ENCODE data around the gene PLSCR2.
"Not testable (repeated sequence)": the region's sequence is repeated elsewhere in the genome, so short reads cannot be mapped to it uniquely, and the experiment has no call there.

PLSCR2 gene

DNA sequence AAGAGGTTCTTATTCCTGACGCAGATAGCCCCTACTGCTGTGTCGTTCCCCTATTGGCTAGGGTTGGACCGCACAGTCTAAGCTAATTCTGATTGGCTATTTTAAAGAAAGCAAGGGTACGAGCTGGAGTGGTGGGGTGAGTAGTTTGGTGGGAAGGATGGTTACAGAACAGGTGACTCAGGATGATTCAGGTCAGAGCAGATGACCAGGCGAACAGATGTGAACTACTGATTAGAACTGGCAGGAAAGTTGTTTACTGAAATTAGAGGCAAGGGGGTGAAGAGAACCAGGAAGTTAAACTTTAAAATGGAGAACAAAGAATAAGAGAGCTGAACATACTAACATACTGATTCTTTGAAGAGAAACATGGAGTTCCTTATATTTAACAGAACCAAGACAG is 56.6 kb downstream of the PLSCR2 start:
- not testable (repeated sequence) for DNase-seq

DNA sequence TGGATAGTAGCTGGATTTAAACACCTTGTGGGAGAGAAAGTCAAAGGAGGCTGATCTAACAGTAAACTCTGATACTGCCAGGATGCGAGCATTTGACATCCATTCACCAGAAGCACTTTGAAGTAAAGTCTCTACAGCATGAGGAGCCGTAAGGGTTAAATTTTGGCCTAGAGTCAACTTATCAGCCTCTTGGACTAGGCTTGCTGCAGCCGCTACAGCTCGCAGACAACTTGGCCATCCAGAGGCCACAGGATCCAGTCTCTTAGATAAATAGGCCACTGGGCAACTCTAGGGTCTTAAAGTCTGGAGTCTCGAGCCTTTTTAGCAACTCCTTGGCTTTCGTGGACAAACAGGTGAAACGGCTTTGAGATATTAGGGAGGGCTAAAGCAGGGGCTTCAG is 61.4 kb downstream of the PLSCR2 start:
- no peak for DNase-seq

DNA sequence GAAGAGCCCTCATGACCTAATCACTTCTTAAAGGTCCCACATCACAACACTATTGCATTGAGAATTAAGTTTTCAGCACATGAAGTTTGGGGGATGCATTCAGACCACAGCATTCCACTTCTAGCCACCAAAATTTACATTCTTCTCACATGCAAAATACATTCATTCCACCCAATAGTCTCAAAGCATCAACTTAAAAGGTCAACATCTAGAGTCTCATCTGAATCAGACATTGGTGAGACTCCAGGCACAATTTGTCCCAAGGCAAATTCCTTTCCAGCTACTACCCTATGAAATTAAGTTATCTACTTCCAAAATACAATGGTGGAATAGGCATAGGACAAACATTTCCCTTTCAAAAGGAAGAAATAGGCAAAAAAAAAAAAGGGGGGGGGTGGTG is 64.9 kb downstream of the PLSCR2 start:
- DNase-seq: no peak

DNA sequence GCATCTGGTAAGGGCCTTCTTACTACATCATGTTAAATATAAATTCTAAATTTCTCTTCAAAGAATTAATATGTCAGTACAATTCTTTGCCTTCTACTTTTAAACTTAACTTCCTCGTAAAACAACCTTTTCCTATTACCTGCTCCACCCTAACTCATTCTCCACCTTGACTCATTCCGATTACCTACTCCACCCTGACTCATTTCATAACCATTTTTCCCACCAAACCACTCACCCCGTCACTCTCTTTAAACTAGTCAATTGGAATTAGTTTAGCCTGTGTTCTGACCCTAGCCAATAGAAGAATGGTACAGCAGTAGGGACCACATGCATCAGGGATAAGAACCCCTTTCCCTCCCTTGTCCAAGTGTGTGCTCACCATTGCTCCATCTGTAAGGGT is 65.6 kb downstream of the PLSCR2 start:
- DNase-seq: no peak

DNA sequence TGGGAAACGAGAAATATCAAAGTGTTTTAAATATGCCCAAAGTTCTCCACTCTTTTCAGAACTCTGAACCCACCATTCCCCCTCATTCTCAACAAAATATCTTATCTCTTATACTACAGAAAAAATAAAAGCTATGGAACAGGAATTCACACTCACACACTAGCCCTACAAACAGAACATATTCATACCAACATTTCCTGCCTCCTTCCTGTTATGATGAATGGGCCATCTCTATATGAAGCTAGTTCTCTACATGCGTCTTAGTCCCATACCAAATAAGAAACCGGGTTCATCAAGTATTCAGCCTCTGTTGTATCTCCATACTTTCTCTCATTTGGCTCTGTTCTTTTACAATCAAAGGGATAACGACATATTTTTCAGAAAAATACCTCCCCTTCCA is 72.6 kb downstream of the PLSCR2 start:
- no peak for DNase-seq

DNA sequence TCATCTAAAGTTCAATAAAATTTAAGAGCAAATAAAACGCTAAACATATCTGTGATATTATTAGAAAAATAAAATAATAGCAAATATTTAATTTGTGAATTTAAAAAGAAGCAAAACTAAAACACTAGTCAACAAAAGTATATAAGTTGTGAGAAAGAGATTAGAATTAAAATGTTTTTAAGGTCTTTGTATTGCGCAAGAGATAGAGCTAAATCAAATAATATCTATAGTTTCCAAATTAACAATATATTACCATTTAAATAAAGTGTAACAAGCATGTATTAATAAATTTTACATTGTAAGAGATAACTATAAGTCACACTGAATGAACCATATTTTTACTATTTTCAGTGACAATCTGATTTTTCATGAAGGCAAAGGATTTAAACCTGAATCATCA is 74.2 kb downstream of the PLSCR2 start:
- no peak for DNase-seq

DNA sequence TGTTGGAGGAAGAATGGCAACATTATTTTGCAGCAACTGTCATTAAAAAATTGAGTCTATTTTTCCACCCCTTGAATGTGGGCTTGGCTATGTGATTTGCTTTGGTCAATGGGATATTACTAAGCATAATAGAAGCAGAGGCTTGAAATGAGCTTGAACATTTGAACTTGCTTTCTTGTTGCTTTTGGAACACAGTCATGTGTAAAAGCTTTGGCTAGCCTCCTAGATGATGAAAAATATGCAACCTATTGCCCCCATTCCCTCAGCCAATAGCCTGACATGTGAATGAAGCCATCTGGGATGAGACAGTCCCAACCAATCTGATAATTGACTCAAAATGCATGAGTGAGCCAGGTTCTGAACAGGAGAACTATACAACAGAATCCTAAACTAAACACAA is 78.4 kb downstream of the PLSCR2 start:
- no peak for DNase-seq

DNA sequence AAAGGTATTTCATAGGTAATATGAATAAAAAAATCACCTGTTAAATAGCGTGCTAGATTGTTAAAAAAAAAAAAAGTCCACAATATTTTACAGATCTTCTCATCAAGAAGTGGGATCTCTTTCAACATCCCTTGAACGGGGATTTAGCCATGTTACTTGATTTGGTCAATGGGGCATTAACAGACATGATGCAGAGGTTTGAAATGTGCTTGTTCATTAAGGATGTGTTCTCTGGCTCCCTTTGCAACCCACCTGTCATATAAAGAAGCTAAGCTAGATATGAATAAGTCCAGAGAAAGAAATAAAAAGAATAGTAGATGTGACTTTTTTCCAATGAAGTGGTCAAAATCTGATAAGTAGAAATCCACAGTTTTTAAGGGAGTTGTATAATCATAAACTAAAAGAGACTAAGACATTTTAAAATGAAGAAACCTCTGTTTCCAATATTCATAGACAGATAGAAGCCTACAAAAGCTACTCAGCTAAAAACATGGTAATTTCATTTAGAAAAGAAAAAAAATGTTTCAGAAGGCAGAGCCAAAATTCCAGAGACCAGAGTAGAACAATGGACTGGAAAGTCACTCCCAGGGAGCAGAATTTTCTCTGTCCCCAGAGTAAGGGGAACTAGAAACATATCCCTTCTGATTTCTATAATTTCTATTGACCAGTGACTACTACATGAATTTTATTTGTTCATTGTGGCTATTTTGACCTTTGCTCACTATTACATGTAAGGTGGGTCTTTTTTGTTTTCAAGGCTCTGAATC is 79.2 kb downstream of the PLSCR2 start:
- no peak for DNase-seq

DNA sequence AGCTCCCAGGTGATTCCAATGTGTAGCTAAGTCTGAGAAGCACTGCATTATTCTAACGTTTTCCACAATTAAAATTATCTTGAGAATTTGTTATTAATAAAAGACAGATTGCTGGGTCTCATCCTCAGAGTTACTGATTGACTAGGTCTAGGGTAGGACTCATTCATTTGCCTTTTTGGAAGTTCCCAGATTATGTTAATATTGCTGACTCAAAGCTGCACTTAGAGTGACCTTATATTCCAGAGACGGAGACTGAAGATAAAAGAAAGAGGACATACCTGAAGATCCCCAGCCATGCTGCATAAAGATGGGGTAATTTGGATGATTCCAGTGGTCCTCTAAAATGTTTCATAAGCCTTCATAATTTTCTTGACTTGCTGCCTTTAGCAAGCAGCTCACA is 81.8 kb downstream of the PLSCR2 start:
- no peak for DNase-seq

DNA sequence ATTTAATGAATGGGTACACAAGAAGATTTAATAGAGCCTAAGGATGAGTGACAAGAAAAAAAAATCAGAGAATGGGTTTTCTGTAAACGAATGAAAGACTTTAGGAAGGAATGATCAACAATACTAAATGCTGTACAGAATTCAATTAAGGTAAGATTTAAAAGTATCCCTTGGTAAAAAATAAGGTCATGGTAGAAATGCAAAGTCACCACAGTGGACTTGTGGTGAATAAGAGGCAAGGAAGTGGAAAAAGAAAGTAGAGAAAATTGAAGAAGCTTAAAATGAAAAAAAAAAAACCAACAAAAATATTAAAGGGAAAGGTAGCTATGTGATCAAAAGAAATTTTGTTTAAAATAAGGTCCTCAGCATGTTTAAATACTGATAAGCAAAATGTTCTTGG is 82.4 kb downstream of the PLSCR2 start:
- no peak for DNase-seq

DNA sequence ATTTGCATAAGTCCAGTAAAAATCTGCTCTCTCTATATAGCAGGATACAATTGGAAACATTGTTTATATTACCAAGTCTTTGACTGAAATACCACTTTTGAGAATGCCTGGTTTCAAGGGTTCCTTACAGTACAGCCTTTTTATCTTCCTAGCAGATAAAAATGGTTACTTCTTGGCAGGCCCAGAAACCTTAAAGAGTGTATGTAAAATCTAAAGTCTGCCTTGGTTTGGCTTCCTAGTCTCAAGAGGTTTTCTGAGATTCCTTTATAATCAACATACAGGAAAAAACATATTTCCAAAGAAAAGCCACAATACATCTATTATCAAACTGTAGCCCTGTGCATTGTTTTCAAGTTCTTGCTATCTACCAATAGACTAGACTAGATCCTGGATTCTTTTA is 84.6 kb downstream of the PLSCR2 start:
- DNase-seq: no peak

Data from cerebellar nuclear complex (tissue), 1 donor.